Left ventricle myocardium inferior (tissue), 1 donor: ENCODE data around the gene MYBPHL. TPM values are rescaled to one million over a fixed set of nuclear protein-coding genes. Genes with fewer than 3 reads are reported as not detected.

ENCODE experiments used
- DNase-seq: peaks from one replicate; pipeline ENCODE4 v3.0.0-alpha.2; 2020
- H3K27ac ChIP-seq: fragments of 200-600 bp; replicated peaks from 2 replicates; pipeline ENCODE4 v1.8.0; 2021
- H3K27me3 ChIP-seq: fragments of 200-600 bp; 2 replicates; pipeline ENCODE4 v1.8.0; 2021; ENCODE audit warnings: low read depth
- H3K36me3 ChIP-seq: fragments of 200-600 bp; 2 replicates; pipeline ENCODE4 v1.8.0; 2021
- H3K4me1 ChIP-seq: fragments of 200-600 bp; 2 replicates; pipeline ENCODE4 v1.8.0; 2021
- H3K4me3 ChIP-seq: fragments of 200-600 bp; 2 replicates; pipeline ENCODE4 v1.8.0; 2021; ENCODE audit warnings: mild to moderate bottlenecking, moderate library complexity
- H3K9me3 ChIP-seq: fragments of 200-600 bp; replicated peaks from 2 replicates; pipeline ENCODE4 v1.8.0; 2021
- intact Hi-C: fragments of 100-400 bp; cut with micrococcal nuclease; formaldehyde crosslinking; loops from one replicate; pipeline ENCODE4 v1.11.0; 2022
- total RNA-seq: library from RNA; stranded (reverse); fragmentation: NEBNext Ultra II Directional; extraction: Animal tissue kit (Norgen Biotek cat#: 25700); gene quantifications from one replicate; pipeline ENCODE4 v1.2.1, GENCODE V29; 2021
- TF ChIP-seq, protein P1 (sequence below): fragments of 200-600 bp; IDR thresholded peaks from 2 replicates; pipeline ENCODE4 v1.8.0; 2021; ENCODE audit warnings: antibody characterized with exemption, mild to moderate bottlenecking, borderline replicate concordance
- donor health status: DM: no; HTN: yes; CAD: no; lungs with severe emphysema.

The MYBPHL gene
- total RNA-seq, 1 donor from 2014 or later = 0.22 TPM

DNA sequence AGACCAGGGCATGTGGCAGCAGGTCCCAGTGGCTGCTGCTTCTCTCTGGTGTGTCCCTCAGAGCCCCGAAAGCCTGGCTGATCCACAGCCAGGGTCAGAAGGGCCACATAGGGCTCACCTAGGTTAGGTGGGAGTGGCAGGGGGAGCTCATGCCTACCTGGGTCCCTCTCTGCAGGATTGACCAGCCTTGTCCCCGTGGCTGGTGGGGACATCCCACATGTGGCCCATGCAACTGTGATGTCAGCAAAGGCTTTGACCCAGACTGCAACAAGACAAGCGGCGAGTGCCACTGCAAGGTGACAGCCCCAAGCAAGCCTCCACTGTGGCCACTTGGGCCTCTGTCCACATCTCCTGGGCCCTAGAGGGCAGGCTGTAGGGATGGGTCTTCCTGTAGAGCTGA is 41.8 kb downstream of the MYBPHL start:
- H3K4me3 ChIP-seq = no peak overlapping the region
- no peak overlapping the region for H3K27ac ChIP-seq
- no peaks in the 10 kb centered on the region for H3K27me3 ChIP-seq
- TF ChIP-seq, protein P1, sequence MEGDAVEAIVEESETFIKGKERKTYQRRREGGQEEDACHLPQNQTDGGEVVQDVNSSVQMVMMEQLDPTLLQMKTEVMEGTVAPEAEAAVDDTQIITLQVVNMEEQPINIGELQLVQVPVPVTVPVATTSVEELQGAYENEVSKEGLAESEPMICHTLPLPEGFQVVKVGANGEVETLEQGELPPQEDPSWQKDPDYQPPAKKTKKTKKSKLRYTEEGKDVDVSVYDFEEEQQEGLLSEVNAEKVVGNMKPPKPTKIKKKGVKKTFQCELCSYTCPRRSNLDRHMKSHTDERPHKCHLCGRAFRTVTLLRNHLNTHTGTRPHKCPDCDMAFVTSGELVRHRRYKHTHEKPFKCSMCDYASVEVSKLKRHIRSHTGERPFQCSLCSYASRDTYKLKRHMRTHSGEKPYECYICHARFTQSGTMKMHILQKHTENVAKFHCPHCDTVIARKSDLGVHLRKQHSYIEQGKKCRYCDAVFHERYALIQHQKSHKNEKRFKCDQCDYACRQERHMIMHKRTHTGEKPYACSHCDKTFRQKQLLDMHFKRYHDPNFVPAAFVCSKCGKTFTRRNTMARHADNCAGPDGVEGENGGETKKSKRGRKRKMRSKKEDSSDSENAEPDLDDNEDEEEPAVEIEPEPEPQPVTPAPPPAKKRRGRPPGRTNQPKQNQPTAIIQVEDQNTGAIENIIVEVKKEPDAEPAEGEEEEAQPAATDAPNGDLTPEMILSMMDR = no peak
- H3K4me1 ChIP-seq = peaks cover 7% of the 10 kb centered on the region
- no peak for DNase-seq
- H3K36me3 ChIP-seq = no peaks in the 10 kb centered on the region
- intact Hi-C loops = no loop called here
- H3K9me3 ChIP-seq = no peaks in the 10 kb centered on the region

DNA sequence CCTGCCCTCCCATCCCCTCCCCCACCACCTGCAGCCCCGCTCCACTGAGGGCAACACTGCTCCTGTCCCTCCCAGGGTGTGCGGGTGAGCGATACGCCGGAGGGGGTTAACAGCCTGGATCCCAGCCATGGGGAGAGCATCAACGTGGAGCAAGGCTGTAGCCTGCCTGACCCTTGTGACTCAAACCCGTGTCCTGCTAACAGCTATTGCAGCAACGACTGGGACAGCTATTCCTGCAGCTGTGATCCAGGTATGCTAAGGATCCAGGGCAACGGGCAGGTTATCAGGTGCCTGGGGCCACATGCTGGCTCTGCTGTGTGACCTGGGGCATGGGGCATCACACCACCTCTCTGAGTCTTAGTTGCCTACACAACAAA is 42.4 kb downstream of the MYBPHL start:
- no peak for DNase-seq
- H3K9me3 ChIP-seq = no peaks in the 10 kb centered on the region
- TF ChIP-seq, protein P1 = no peak
- peaks cover 7% of the 10 kb centered on the region for H3K4me1 ChIP-seq
- H3K4me3 ChIP-seq = no peak overlapping the region
- intact Hi-C loops = no loop called here
- no peak overlapping the region for H3K27ac ChIP-seq
- H3K36me3 ChIP-seq = no peaks in the 10 kb centered on the region
- H3K27me3 ChIP-seq = no peaks in the 10 kb centered on the region

DNA sequence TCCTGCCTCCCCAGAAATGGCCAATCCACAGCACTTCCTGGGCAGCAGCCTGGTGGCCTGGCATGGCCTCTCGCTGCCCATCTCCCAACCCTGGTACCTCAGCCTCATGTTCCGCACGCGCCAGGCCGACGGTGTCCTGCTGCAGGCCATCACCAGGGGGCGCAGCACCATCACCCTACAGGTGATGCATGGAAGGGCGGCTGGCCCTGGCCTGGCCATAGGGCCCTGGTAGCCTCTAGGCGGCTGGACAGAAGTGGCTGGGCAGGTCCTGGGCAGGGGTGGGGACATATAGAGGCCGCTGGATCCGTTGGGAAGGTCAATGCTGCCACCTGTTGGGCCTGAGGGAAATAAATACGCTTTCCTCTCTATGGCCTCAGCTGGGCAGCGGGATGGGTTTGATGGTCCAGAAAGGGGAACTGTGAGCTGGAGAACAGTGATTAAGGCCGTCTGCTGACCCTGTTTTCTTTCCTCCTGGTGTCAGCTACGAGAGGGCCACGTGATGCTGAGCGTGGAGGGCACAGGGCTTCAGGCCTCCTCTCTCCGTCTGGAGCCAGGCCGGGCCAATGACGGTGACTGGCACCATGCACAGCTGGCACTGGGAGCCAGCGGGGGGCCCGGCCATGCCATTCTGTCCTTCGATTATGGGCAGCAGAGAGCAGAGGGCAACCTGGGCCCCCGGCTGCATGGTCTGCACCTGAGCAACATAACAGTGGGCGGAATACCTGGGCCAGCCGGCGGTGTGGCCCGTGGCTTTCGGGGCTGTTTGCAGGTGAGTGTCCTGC is 43.0 kb downstream of the MYBPHL start:
- intact Hi-C loops = no loop called here
- peak; percentile 75 for DNase-seq
- TF ChIP-seq, protein P1 = peak; percentile 97
- Histone ChIP-seq H3K9me3 (no peaks in the 10 kb centered on the region), H3K27me3 (no peaks in the 10 kb centered on the region), H3K27ac (no peak overlapping the region), H3K4me1 (peaks cover 7% of the 10 kb centered on the region), H3K4me3 (no peak overlapping the region), H3K36me3 (no peaks in the 10 kb centered on the region)

DNA sequence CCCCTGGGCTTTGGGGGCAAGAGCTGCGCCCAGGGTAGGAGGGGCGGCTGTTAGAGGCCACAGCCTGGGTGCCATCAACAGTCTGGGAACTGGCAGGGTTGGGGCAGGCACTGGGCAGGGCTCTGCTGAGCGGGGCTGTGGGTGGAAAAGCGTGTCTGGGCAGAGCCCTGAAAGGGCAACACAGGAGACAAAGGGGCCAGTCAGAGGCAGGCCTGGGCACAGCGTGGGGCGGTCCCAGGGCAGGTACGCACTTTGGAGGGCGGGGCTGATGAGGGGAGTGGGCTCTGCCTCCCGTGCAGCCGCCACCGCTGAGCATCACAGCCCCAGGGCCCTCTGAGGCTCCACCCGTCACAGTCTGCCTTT is 43.6 kb downstream of the MYBPHL start:
- TF ChIP-seq, protein P1 = no peak
- intact Hi-C loops = no loop called here

DNA sequence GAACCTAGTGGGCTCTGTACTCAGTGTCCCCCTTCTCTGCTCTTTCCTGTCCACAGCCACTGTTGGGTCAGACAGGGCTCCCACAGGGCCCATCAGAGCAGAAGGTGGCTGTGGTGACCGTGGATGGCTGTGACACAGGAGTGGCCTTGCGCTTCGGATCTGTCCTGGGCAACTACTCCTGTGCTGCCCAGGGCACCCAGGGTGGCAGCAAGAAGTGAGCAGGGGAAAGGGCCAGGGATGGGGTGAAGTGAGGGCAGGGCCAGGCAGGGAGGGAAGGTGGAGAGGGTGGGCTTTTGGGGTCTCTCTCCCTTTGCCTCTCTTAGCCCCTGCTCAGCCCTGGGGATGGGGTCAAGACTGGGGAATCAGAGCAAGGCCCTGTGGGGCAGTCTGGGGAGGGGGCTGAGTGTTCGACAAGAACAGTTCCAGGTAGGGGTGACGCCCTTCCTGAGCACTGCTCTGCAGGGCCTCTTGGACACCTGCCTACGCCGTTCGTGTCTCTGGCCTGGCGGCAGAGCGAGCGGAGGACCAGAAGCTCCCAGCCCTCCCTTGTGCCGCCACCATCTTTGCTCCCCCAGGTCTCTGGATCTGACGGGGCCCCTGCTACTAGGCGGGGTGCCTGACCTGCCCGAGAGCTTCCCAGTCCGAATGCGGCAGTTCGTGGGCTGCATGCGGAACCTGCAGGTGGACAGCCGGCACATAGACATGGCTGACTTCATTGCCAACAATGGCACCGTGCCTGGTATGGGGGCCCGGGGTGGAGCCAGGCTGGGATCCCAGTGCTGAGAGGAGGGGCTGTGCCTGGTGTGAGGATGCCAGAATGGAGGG is 44.4 kb downstream of the MYBPHL start:
- no peak for DNase-seq
- intact Hi-C loops = no loop called here
- Histone ChIP-seq H3K9me3 (no peaks in the 10 kb centered on the region), H3K4me1 (peaks cover 7% of the 10 kb centered on the region), H3K27me3 (no peaks in the 10 kb centered on the region), H3K36me3 (no peaks in the 10 kb centered on the region), H3K4me3 (no peak overlapping the region), H3K27ac (no peak overlapping the region)
- TF ChIP-seq, protein P1 = no peak

More for the DNA sequence above, 43.6 kb downstream of the MYBPHL start:
- no peaks in the 10 kb centered on the region for H3K36me3 ChIP-seq
- H3K27me3 ChIP-seq = no peaks in the 10 kb centered on the region
- H3K27ac ChIP-seq = no peak overlapping the region
- H3K4me1 ChIP-seq = peaks cover 7% of the 10 kb centered on the region
- H3K4me3 ChIP-seq = no peak overlapping the region
- H3K9me3 ChIP-seq = no peaks in the 10 kb centered on the region
- DNase-seq = no peak
